GM18526 (cell line): Measurements from ENCODE around the gene SMARCB1.

ENCODE experiments used
- POLR2A ChIP-seq: IDR thresholded peaks from 3 replicates; pipeline ENCODE4 v1.6.1; 2011; ENCODE audit not compliant: insufficient read length; ENCODE audit errors: extremely low read depth

Gene SMARCB1

GRCh38 chr22:23801886-23802377 is 15.2 kb downstream of the SMARCB1 start:
- no peak for TF ChIP-seq POLR2A

GRCh38 chr22:23803001-23803819 is 16.4 kb downstream of the SMARCB1 start:
- TF ChIP-seq POLR2A, result no peak

- TF ChIP-seq POLR2A, result no peak
Measured at GRCh38 chr22:23804781-23805291, 18.1 kb downstream of the SMARCB1 start.

GRCh38 chr22:23806837-23807236 is 20.1 kb downstream of the SMARCB1 start:
- TF ChIP-seq POLR2A, result no peak

GRCh38 chr22:23812378-23812777 is 25.6 kb downstream of the SMARCB1 start:
- TF ChIP-seq POLR2A, result no peak

- no peak for TF ChIP-seq POLR2A
Measured at GRCh38 chr22:23815541-23816155, 28.9 kb downstream of the SMARCB1 start.

- TF ChIP-seq POLR2A, result no peak
Measured at GRCh38 chr22:23816156-23816976, 29.6 kb downstream of the SMARCB1 start.

- TF ChIP-seq POLR2A, result no peak
Measured at GRCh38 chr22:23817146-23817545, 30.4 kb downstream of the SMARCB1 start.

- no peak for TF ChIP-seq POLR2A
Measured at GRCh38 chr22:23818541-23818940, 31.8 kb downstream of the SMARCB1 start.

- TF ChIP-seq POLR2A, result no peak
Measured at GRCh38 chr22:23820748-23821211, 34.0 kb downstream of the SMARCB1 start.

- no peak for TF ChIP-seq POLR2A
Measured at GRCh38 chr22:23822101-23822671, 35.4 kb downstream of the SMARCB1 start.

GRCh38 chr22:23823331-23823791 is 36.6 kb downstream of the SMARCB1 start:
- no peak for TF ChIP-seq POLR2A

GRCh38 chr22:23824476-23825245 is 37.9 kb downstream of the SMARCB1 start:
- TF ChIP-seq POLR2A, result no peak
